GM23338 (cell line): ENCODE results near the gene RPS8.

Experiments
- CREB1 ChIP-seq: fragments of 250-450 bp; sonication (Bioruptor Pico); IDR thresholded peaks from 2 replicates; pipeline ENCODE4 v1.5.0; 2020; ENCODE audit warnings: low read depth, mild to moderate bottlenecking, moderate library complexity
- EZH2 ChIP-seq: fragments of 200-600 bp; sonication (generic); IDR thresholded peaks from one replicate; pipeline ENCODE4 v1.8.0; 2017; ENCODE audit warnings: antibody characterized with exemption, mild to moderate bottlenecking, low read depth; ENCODE audit not compliant: unreplicated experiment
- EZH2phosphoT487 ChIP-seq: fragments of 200-600 bp; sonication (generic); IDR thresholded peaks from one replicate; pipeline ENCODE4 v1.8.1; 2018; ENCODE audit warnings: antibody characterized with exemption; ENCODE audit not compliant: unreplicated experiment
- JUNB ChIP-seq: IDR thresholded peaks from one replicate; pipeline ENCODE4 v1.6.1; 2016; ENCODE audit warnings: antibody characterized with exemption; ENCODE audit not compliant: unreplicated experiment
- NANOG ChIP-seq: IDR thresholded peaks from 2 replicates; pipeline ENCODE4 v1.6.1; 2016; ENCODE audit warnings: antibody characterized with exemption, borderline replicate concordance
- POLR2AphosphoS5 ChIP-seq: IDR thresholded peaks from 2 replicates; pipeline ENCODE4 v1.6.1; 2016; ENCODE audit warnings: antibody characterized with exemption, low read depth
- STAT1 ChIP-seq: IDR thresholded peaks from one replicate; pipeline ENCODE4 v1.6.1; 2016; ENCODE audit warnings: antibody characterized with exemption; ENCODE audit not compliant: unreplicated experiment
- ZNF114 ChIP-seq: fragments of 250-450 bp; sonication (Bioruptor Pico); IDR thresholded peaks from 2 replicates; pipeline ENCODE4 v1.5.0; 2020; ENCODE audit warnings: mild to moderate bottlenecking, moderate library complexity
- ZNF331 ChIP-seq: fragments of 250-450 bp; sonication (Bioruptor Pico); IDR thresholded peaks from 2 replicates; pipeline ENCODE4 v1.5.0; 2020; ENCODE audit warnings: low read depth, mild to moderate bottlenecking, moderate library complexity
- ZNF462 ChIP-seq: fragments of 250-450 bp; sonication (Bioruptor Pico); IDR thresholded peaks from 2 replicates; pipeline ENCODE4 v1.5.0; 2020; ENCODE audit warnings: mild to moderate bottlenecking, moderate library complexity
- TF ChIP-seq, protein P1 (sequence below), 2 experiments: fragments of 200-600 bp in 1 of 2; sonication (generic) in 1 of 2; conservative IDR thresholded peaks; 2 replicates each; pipeline versions ENCODE4 v1.5.1 to v1.6.1; 2016 to 2017; ENCODE audit warnings: antibody characterized with exemption in 2 of 2, low read depth in 2 of 2, mild to moderate bottlenecking in 2 of 2, moderate library complexity in 1 of 2
- TF ChIP-seq, protein P2 (sequence below): IDR thresholded peaks from one replicate; pipeline ENCODE4 v1.6.1; 2018; ENCODE audit warnings: antibody characterized with exemption; ENCODE audit not compliant: unreplicated experiment
- TF ChIP-seq, protein P3 (sequence below): IDR thresholded peaks from 2 replicates; pipeline ENCODE4 v1.6.1; 2016; ENCODE audit warnings: antibody characterized with exemption

- TF ChIP-seq, protein P1, sequence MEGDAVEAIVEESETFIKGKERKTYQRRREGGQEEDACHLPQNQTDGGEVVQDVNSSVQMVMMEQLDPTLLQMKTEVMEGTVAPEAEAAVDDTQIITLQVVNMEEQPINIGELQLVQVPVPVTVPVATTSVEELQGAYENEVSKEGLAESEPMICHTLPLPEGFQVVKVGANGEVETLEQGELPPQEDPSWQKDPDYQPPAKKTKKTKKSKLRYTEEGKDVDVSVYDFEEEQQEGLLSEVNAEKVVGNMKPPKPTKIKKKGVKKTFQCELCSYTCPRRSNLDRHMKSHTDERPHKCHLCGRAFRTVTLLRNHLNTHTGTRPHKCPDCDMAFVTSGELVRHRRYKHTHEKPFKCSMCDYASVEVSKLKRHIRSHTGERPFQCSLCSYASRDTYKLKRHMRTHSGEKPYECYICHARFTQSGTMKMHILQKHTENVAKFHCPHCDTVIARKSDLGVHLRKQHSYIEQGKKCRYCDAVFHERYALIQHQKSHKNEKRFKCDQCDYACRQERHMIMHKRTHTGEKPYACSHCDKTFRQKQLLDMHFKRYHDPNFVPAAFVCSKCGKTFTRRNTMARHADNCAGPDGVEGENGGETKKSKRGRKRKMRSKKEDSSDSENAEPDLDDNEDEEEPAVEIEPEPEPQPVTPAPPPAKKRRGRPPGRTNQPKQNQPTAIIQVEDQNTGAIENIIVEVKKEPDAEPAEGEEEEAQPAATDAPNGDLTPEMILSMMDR (conservative IDR thresholded peaks at IDR 0.05; ENCODE audit: low read depth in 2 of 2): no peak
- no peak for TF ChIP-seq EZH2
- peak; percentile 89 for TF ChIP-seq CREB1
- TF ChIP-seq POLR2AphosphoS5: peak; percentile 95
- TF ChIP-seq ZNF114 (CRISPR knock-in tag): no peak
- TF ChIP-seq, protein P2, sequence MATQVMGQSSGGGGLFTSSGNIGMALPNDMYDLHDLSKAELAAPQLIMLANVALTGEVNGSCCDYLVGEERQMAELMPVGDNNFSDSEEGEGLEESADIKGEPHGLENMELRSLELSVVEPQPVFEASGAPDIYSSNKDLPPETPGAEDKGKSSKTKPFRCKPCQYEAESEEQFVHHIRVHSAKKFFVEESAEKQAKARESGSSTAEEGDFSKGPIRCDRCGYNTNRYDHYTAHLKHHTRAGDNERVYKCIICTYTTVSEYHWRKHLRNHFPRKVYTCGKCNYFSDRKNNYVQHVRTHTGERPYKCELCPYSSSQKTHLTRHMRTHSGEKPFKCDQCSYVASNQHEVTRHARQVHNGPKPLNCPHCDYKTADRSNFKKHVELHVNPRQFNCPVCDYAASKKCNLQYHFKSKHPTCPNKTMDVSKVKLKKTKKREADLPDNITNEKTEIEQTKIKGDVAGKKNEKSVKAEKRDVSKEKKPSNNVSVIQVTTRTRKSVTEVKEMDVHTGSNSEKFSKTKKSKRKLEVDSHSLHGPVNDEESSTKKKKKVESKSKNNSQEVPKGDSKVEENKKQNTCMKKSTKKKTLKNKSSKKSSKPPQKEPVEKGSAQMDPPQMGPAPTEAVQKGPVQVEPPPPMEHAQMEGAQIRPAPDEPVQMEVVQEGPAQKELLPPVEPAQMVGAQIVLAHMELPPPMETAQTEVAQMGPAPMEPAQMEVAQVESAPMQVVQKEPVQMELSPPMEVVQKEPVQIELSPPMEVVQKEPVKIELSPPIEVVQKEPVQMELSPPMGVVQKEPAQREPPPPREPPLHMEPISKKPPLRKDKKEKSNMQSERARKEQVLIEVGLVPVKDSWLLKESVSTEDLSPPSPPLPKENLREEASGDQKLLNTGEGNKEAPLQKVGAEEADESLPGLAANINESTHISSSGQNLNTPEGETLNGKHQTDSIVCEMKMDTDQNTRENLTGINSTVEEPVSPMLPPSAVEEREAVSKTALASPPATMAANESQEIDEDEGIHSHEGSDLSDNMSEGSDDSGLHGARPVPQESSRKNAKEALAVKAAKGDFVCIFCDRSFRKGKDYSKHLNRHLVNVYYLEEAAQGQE: no peak
- TF ChIP-seq EZH2phosphoT487: no peak
- TF ChIP-seq ZNF331 (CRISPR knock-in tag): no peak
- no peak for TF ChIP-seq JUNB
- TF ChIP-seq NANOG: no peak
- no peak for TF ChIP-seq STAT1
- TF ChIP-seq, protein P3, sequence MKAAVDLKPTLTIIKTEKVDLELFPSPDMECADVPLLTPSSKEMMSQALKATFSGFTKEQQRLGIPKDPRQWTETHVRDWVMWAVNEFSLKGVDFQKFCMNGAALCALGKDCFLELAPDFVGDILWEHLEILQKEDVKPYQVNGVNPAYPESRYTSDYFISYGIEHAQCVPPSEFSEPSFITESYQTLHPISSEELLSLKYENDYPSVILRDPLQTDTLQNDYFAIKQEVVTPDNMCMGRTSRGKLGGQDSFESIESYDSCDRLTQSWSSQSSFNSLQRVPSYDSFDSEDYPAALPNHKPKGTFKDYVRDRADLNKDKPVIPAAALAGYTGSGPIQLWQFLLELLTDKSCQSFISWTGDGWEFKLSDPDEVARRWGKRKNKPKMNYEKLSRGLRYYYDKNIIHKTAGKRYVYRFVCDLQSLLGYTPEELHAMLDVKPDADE: peak; percentile 69
- no peak for TF ChIP-seq ZNF462 (CRISPR knock-in tag)
Measured at GRCh38 chr1:44739307-44740178, 35.8 kb upstream of the RPS8 start, which contains the start of gene KIF2C.
